ENCODE results near the gene MTHFD2L.

The MTHFD2L gene

GRCh38 chr4:74305000-74305399 lies 147.1 kb downstream of the MTHFD2L start:
- no peak for TF ChIP-seq ZNF384 (IDR thresholded peaks at IDR 0.05)
- TF ChIP-seq SUZ12 (IDR thresholded peaks at IDR 0.05): no peak
- no peak for TF ChIP-seq CTBP1 (IDR thresholded peaks at IDR 0.05; ENCODE audit: borderline replicate concordance)
- no peak for TF ChIP-seq PKNOX1 (IDR thresholded peaks at IDR 0.05)
- TF ChIP-seq LEF1 (IDR thresholded peaks at IDR 0.05; ENCODE audit: borderline replicate concordance): no peak
- TF ChIP-seq ELF4 (IDR thresholded peaks at IDR 0.05): no peak
- no peak for TF ChIP-seq NFRKB (IDR thresholded peaks at IDR 0.05)
- no peak for TF ChIP-seq FOXA1 (IDR thresholded peaks at IDR 0.05)
- no peak for TF ChIP-seq FOXK2 (IDR thresholded peaks at IDR 0.05)
- TF ChIP-seq ARNT (IDR thresholded peaks at IDR 0.05): no peak
- no peak for TF ChIP-seq TARDBP (IDR thresholded peaks at IDR 0.05)
- ChIA-PET POLR2A (no interaction called here), CTCF (interaction anchor here (1.4 to 1.7 kb wide), 2 partner anchors 76 to 116 kb away, joined by 4 to 6 read pairs; no protein-coding TSS in a partner anchor)
- DNase-seq (ENCODE audit: extremely low spot score): no peak

GRCh38 chr4:74307170-74307569 lies 149.3 kb downstream of the MTHFD2L start:
- DNase-seq (ENCODE audit: extremely low spot score): no peak
- POLR2A ChIA-PET: no interaction called here
- CTCF ChIA-PET: interaction anchor here (0.6 to 1.8 kb wide), 4 partner anchors 78 to 368 kb away, joined by 3 to 7 read pairs (median 4); no protein-coding TSS in a partner anchor
- no peak for TF ChIP-seq FOXM1 (IDR thresholded peaks at IDR 0.05; ENCODE audit: borderline replicate concordance)
- TF ChIP-seq HDGF (IDR thresholded peaks at IDR 0.05; ENCODE audit: borderline replicate concordance): no peak
- TF ChIP-seq SP1 (IDR thresholded peaks at IDR 0.05): no peak
- TF ChIP-seq ZNF384 (IDR thresholded peaks at IDR 0.05): no peak
- no peak for TF ChIP-seq NFRKB (IDR thresholded peaks at IDR 0.05)
- TF ChIP-seq L3MBTL2 (conservative IDR thresholded peaks at IDR 0.05): no peak
- no peak for TF ChIP-seq SUZ12 (IDR thresholded peaks at IDR 0.05)
- no peak for TF ChIP-seq FOXK2 (IDR thresholded peaks at IDR 0.05)

GRCh38 chr4:74308215-74308614 lies 150.3 kb downstream of the MTHFD2L start, which contains the start of gene EPGN:
Gene EPGN, plus strand, starts transcription at chr4:74308470. Its CDS starts 64 bp downstream, at chr4:74308534.
- TF ChIP-seq CTBP1 (IDR thresholded peaks at IDR 0.05; ENCODE audit: borderline replicate concordance): no peak
- TF ChIP-seq LEF1 (IDR thresholded peaks at IDR 0.05; ENCODE audit: borderline replicate concordance): no peak
- TF ChIP-seq BHLHE40 (IDR thresholded peaks at IDR 0.05; ENCODE audit: borderline replicate concordance): no peak
- no peak for TF ChIP-seq PKNOX1 (IDR thresholded peaks at IDR 0.05)
- no peak for TF ChIP-seq SUZ12 (IDR thresholded peaks at IDR 0.05)
- TF ChIP-seq ELF4 (IDR thresholded peaks at IDR 0.05): no peak
- no peak for TF ChIP-seq FOXM1 (IDR thresholded peaks at IDR 0.05; ENCODE audit: borderline replicate concordance)
- DNase-seq (ENCODE audit: extremely low spot score): no peak
- CTCF ChIA-PET: interaction anchor here (1.4 to 1.7 kb wide), 2 partner anchors 12 to 79 kb away, joined by 4 to 7 read pairs; no protein-coding TSS in a partner anchor
- POLR2A ChIA-PET: no interaction called here

- CTCF ChIA-PET: interaction anchor here (1.3 to 1.4 kb wide), 2 partner anchors 11 to 81 kb away, joined by 3 to 4 read pairs; no protein-coding TSS in a partner anchor
- TF ChIP-seq PKNOX1 (IDR thresholded peaks at IDR 0.05) (no peak), NFRKB (IDR thresholded peaks at IDR 0.05) (no peak), TARDBP (IDR thresholded peaks at IDR 0.05) (no peak), SUZ12 (IDR thresholded peaks at IDR 0.05) (no peak), BHLHE40 (IDR thresholded peaks at IDR 0.05; ENCODE audit: borderline replicate concordance) (no peak), SP1 (IDR thresholded peaks at IDR 0.05) (no peak), FOXM1 (IDR thresholded peaks at IDR 0.05; ENCODE audit: borderline replicate concordance) (no peak), HDGF (IDR thresholded peaks at IDR 0.05; ENCODE audit: borderline replicate concordance) (no peak), ZNF384 (IDR thresholded peaks at IDR 0.05) (no peak), CTBP1 (IDR thresholded peaks at IDR 0.05; ENCODE audit: borderline replicate concordance) (no peak), FOXA1 (IDR thresholded peaks at IDR 0.05) (no peak)
- DNase-seq (ENCODE audit: extremely low spot score): no peak
- POLR2A ChIA-PET: no interaction called here
Measured at GRCh38 chr4:74309223-74309622, 151.3 kb downstream of the MTHFD2L start.

- ChIA-PET CTCF (interaction anchor here (0.6 to 0.7 kb wide), 2 partner anchors 82 to 93 kb away, joined by 3 read pairs; no protein-coding TSS in a partner anchor), POLR2A (no interaction called here)
- no peak for TF ChIP-seq ZNF384 (IDR thresholded peaks at IDR 0.05)
- TF ChIP-seq ELF4 (IDR thresholded peaks at IDR 0.05): no peak
- no peak for TF ChIP-seq LEF1 (IDR thresholded peaks at IDR 0.05; ENCODE audit: borderline replicate concordance)
- TF ChIP-seq FOXK2 (IDR thresholded peaks at IDR 0.05): no peak
- no peak for TF ChIP-seq SUZ12 (IDR thresholded peaks at IDR 0.05)
- TF ChIP-seq SP1 (IDR thresholded peaks at IDR 0.05): no peak
- no peak for TF ChIP-seq TARDBP (IDR thresholded peaks at IDR 0.05)
- no peak for TF ChIP-seq FOXM1 (IDR thresholded peaks at IDR 0.05; ENCODE audit: borderline replicate concordance)
- TF ChIP-seq BHLHE40 (IDR thresholded peaks at IDR 0.05; ENCODE audit: borderline replicate concordance): no peak
- no peak for TF ChIP-seq ARNT (IDR thresholded peaks at IDR 0.05)
- TF ChIP-seq PKNOX1 (IDR thresholded peaks at IDR 0.05): no peak
- no peak for TF ChIP-seq HDGF (IDR thresholded peaks at IDR 0.05; ENCODE audit: borderline replicate concordance)
- TF ChIP-seq NFRKB (IDR thresholded peaks at IDR 0.05): no peak
- TF ChIP-seq CTBP1 (IDR thresholded peaks at IDR 0.05; ENCODE audit: borderline replicate concordance): no peak
- TF ChIP-seq FOXA1 (IDR thresholded peaks at IDR 0.05): no peak
- TF ChIP-seq L3MBTL2 (conservative IDR thresholded peaks at IDR 0.05): no peak
- DNase-seq (ENCODE audit: extremely low spot score): peak; percentile 19
Measured at GRCh38 chr4:74311696-74312313, 153.9 kb downstream of the MTHFD2L start.

Data from HEK293T (cell line).